ENCODE measurements around the gene ELOVL2.

The ELOVL2 gene

DNA sequence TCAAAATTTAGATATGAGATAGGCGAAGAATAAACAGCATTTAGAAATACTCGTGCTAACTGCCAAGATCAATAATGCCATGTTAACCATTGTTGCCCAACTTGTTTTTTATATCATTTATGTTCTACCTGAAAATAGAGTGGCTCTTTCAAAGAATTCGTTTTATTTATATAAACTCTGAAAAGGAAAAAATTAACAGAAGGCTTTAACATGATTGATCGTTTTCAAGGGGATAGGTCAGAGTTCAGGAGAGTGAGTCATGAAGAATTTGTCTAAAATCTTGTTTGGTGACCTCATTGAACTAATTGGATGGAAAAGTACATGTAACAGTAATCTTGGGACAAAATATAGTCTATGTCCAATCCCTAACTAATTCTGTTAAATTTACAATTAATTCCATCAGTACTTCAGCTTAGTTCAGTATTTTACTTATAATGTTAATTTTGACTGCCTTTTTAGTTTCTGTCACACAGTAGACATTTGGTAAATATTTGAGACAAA, 11.1 kb upstream of the ELOVL2 start:
- DNase-seq = no peak

DNA sequence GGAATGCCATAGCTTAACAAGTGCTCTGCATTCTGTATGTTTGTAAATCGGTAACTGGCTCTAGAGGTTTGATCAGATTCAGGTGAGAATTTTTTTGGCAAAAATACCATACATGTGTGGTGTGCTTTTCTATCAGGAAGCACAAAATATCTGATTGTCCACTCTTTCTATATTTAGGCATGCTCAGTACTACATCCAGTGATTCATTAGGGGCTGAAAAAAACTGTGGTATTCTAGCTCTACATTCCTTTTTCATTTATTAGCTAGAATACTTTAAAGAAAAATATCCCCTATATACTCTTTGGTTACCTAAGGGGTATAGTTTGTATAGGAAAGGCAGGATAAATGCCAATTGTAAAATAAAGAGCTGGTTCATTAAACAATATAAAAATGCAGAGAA, 10.6 kb upstream of the ELOVL2 start:
- no peak for DNase-seq

DNA sequence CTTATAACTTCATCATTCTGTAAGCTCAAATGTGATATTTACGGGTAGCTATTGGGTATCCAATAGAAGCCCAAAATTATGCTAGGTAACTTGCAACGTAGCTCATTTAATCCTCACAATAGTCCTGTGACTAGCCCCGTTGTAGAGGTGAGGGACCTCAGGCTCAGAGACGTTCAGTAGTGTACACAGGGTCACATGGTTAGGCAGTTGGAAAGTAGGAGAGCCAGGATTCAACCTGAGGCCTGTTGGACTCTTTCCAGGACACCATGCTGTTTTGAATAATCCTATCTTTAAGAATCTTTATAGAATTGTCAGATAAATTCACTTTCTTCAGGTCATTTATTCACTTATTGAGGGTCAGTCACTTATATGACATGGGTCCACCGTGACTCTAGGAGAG, 9.2 kb upstream of the ELOVL2 start:
- no peak for DNase-seq

DNA sequence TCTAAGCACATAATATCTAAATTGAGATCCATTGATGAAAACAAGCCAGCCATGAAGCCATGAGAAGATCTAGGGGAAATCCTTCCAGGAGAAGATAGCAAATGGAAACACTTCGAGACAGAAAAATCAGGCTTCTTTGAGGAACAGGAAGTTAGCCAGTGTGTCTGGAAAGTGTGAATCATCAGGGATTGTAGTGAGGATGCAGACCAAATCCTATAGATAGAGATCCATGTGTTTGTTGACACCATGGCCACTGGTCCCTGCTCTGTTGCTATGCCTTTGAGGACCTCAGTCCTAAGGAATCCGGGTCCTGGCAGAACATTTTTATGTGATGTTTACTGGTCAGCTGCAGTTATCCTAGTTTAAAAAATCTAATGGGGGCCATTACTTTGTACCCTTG, 6.6 kb upstream of the ELOVL2 start:
- DNase-seq = no peak

DNA sequence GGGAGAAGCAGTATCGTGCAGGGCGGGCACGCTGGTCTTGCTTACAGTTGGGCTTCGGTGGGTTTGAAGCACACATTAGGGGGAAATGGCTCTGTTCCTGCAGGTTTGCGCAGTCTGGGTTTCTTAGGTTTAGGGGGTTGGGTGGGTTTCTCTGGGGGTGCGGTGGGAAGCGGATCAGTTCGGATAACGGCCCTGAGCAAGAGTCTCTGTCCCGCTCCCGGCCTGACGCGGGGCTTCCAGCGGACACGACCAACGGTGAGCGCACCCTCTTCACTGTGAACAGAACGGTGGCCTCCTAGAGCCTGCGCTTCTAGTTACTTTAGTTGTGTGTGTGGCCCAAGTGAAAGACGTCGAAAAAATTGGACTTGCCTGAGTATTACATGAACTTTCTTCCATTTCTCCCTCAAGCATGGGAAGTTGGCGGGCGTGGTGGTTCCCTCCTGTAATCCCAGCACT, 635 bp upstream of the ELOVL2 start:
- DNase-seq = no peak

DNA sequence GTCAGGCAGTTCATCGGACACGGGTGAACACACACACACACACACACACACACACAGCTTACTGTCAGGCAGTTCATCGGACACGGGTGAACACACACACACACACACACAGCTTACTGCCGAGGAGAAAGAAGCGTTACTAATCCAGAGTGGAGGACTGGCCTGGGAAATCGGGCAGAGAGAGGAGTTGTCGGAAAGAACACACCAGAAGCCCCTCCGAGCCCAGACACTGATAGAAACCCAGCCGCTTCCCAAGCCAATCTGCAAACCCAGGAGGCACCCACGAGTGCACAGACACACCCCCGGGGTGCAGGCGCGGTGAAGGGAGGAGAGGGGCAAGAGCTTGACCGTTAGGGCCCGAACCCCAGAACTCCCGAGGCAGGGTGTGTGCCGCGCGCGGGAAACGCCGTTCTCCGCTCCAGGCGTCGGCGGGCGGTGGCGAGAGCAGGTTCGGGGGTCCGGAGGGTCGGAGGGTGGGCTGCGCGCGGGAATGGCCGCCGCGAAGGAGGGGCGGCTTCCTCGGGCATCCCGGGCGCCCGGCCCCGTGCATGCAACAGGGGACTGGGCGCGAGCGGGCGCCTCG, 636 bp downstream of the ELOVL2 start:
- no peak for DNase-seq

DNA sequence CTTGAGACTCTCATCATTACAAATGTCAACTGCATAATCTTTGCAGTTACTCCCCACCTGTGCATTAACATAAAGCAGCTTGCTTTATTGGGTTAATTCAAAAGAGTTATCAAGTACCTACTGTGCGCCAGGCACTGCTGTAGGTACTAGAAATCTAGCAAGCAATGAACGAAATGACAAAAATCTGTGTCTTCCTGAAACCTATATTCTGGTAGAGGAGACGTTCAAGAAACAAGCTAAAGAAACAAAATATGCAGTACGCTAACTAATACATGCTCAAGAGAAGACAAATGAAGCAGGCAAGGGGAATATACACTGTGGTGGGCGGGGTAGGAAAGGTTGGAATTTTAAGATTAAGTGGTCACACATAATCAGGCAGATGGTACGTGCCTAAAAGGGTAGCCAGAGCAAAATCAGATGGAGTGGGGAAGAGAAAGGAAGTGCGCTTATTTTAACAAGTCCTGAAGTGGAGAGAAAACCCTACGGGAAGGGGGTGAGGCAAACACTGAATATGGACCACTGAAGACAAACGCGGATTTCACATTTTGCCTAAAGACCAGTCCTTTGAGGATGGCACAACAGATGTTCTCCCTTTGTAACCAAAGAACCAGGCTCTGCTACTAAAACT, 1.2 kb downstream of the ELOVL2 start:
- no peak for DNase-seq

DNA sequence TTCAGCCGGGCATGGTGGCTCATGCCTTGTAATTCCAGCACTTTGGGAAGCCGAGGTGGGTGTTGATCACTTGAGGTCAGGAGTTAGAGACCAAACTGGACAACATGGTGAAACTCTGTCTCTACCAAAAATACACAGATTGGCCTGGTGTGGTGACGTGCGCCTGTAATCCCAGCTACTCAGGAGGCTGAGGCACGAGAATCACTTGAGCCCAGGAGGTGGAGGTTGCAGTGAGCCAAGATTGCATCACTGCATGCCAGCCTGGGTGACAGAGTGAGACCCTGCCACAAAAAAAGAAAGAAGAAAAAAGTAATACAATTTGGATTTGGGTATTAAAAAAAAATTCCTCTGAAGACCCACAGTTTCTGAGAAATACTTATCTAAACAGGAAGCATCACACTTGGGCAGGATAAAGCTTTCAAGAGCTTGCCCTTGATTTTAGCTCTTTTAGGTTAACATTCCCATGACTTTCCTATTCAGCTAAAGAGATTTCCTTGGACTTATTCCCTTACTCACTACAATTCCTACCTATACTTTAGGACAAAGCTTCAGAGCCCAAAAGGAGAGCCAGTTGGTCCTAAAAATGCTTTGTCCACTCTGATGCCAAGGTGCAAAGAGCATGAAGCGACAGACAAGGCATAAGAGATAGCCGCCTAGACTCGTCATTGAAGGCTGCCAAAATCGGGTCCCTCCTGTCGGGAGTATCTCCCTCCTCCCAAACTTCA, 1.9 kb downstream of the ELOVL2 start:
- DNase-seq = no peak

DNA sequence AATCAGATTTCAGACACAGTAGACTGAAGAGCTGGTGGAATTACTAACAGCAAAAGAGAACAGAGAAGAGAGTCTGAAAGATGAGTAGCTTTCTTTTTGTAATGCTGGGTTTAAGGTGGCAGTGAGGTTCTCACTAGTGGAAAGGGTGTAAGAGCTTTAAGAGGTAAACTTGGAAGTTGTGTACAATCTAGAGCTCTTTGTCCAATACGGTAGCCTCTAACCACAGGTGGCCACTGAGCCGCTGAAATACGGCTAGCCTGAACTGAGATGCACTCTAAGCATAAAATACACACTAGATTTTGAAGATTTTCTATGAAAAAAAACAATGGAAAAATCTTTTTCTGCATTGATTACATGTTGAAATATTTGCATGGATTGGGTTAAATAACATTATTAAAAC, 4.0 kb downstream of the ELOVL2 start:
- no peak for DNase-seq

DNA sequence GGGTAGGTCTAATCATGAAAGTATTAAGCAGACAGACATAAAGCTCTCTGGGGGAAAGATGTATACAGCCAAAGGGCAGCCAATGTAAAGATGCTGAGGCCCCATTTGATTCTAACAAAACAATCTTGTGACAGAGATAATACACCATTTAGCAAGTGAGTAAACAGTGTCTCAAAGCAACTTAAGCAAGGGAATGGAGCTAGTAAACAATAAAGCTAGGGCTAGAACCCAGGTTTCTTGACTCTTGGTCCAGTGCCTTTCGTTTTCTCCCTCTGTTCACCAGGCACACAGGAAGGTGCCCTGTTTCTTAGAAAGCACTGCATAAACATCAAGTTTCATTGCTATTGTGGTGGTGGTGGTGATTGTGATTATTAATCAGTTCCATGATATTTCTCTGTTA, 5.1 kb downstream of the ELOVL2 start:
- no peak for DNase-seq

DNA sequence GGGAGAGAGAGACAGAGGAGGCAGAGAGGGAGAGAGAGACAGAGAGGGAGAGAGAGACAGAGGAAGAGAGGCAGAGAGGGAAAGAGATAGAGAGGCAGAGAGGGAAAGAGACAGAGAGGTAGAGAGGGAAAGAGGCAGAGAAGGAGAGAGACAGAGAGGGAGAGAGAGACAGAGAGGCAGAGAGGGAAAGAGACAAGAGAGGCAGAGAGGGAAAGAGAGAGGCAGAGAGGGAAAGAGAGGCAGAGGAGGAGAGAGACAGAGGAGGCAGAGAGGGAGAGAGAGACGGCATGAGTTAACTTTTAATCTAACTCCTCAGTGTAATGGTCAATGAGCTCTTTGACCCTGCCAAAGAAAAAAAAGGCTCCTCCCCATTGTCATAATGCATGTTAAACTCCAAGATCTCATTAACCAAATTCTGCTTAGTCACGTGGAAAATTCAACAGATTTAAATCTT, 7.1 kb downstream of the ELOVL2 start:
- no peak for DNase-seq

DNA sequence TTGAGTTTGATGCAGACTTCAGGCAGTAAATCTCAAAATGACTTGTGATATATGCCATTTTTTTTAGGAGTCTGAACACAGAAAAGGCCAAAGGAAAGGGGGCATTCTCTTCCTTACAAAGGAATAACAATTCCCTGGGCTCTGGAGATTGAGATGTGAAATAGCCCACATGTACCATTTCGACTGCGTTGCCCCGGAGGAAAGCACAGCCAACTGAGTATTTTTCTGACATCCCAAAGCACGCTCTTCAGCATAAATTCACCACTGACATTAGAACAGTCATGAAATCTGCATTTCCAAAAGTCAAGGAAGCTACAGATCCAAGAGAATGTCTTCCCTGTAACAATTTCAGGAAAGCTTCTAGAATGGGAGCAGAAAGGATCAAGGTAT, 7.8 kb downstream of the ELOVL2 start:
- no peak for DNase-seq

DNA sequence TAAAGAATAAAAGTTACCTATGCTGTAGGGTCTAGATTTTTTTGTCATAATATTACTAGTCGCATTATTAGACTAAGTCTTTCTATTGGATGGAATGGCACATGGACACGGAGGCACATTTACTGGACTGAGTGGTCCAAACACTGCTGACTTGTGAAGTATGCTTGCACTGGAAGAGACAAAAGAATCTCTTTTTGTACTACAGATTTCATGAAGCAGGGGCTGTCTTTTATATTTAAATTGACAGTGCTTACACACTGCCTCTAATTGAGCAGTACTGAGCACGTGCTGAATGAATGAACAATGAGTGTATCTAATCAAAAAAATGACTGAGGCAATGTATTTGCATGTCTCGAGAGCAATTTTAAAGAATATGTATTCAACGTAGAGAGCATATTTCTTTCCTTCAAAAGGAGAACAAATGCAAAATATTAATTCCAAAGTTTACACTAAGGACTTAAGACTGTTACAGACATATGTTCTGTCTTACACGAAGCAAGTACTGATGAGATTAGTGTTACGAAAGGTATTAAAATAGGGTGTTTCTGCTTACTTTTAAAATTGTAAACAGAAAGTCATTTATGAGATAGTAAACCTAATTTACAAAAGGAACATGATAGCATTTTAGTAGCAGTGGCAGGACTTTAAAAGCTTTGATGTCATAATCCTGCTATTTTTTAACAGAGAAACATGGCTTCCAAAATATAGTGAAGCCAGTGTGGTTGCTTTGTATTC, 8.3 kb downstream of the ELOVL2 start:
- DNase-seq = no peak

DNA sequence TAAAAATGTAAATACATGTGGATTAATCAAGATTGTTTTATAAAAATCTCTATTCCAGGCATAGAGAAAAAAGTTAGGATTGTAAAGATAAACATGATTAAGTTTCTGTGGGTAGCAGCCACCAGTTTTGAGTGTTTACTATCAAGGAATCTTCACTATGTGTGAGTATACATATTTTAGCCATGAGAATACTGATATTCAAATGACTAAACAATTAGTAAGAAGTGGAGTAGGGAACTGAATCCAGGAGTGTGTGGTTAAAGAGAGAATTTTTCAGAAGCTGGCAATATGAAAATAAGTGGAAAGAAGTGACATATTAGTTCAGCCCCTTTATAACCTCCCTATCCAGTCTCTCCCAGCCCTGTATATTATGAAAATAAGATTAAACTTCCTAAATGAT, 10.3 kb downstream of the ELOVL2 start:
- no peak for DNase-seq

DNA sequence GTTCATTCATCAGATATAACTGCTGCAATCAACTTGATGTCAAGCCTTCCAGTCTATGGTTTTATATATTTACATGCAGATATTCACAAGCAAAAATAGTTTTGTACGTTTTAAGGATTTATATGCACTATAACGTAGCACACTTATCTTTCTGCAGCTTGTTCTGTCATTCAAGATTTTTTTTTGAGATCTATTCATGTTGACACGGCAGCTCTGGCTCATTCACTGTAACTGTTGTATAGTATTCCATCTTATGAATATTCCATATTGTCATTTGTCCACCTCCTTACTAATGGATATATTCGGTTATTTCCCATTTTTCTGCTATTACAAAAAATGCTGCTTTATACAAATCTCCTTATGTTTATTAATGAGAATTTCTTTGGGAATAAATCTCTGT, 13.2 kb downstream of the ELOVL2 start:
- no peak for DNase-seq

DNA sequence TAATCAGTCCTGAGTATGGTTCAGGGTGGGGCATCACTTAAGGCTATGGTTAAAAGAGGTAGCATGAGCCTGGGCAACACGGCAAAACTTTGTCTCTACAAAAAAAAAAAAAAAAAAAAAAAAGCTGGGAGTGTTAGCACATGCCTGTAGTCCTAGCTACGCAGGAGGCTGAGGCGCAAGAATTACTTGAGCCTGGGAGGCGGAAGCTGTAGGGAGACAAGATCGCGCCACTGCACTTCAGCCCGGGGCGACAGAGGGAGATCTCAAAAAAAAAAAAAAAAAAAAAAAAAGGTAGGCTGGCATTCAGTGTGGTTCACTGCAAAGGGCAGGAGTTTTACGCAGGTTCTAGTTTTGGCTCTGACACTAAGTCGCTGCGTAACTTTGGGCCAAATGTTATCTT, 15.1 kb downstream of the ELOVL2 start:
- no peak for DNase-seq

DNA sequence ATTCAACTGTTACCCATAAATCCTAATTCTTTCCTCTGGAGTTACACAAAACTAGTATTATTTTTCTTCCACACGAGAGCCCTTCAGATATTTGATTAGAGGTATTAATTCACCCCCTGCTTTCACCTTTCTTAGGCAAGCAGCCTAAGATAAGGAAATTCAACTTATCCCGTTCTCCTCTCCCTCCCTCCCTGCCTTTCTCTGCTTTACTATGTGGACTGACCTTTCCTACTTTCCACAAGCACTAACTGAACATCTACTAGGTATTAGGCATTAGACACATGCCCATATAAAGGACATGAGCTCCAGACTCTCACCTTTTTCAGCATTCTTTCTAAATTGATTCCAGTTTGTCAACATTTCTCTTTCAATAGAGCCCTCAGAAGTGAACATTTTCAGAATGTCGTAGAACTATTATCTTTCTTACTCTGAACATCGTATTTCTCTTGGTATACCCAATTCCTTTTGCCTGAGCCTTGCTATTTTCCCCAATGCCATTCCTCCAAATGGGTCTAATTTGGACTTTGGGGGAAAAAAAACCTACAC, 16.5 kb downstream of the ELOVL2 start:
- no peak for DNase-seq

DNA sequence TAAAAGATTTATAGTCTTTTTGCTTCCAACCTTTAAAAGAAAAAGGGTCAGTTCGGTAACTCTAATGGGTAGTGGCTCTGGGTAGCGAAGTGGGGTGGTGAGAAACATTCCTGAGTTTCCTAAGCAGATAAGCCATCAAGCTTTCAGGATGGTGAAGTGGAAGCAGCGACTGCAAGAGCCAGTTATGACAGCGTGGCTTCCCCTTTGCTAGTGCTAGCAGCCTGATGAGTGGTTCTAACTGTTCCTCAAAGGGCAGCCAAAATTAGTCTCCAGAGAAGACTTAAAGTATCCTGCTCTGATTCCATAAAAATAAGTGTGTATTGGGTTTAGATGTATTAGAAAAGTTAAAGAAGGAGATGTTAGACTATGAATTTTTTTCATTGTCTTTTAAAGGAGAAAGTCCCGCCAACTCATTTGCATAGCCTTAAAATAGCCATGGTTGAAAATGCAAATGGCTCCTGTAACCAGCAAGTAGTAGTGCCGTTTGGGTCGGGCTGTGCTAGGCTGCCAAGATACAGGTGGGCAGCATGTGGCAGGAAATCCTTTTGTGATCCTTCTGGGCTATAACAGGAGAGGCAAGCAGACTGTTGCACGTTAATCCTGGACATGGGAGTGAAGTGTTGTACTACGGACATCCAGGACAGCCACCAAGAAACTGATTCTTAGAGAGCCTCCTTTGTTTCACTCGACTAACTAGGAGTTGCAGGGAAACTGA, 18.0 kb downstream of the ELOVL2 start:
- no peak for DNase-seq

DNA sequence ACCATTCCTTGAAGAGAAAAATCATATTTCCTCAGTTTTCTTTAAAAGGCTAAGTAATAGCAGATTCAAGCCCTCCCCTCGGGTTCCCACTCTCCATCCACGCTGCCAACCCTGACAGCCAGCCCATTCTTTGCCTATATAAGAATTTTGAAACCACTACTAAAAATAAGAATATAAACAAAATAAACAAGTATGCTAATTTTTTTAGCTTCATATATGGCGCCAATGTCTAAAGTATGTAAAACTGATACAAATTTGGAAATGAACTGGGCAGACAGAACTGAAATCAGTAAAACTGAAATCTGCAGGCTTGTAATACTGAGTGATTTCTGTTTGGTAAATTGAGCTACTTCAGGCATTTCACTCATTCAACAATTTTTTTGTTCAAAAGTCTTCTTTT, 19.0 kb downstream of the ELOVL2 start:
- DNase-seq = no peak

DNA sequence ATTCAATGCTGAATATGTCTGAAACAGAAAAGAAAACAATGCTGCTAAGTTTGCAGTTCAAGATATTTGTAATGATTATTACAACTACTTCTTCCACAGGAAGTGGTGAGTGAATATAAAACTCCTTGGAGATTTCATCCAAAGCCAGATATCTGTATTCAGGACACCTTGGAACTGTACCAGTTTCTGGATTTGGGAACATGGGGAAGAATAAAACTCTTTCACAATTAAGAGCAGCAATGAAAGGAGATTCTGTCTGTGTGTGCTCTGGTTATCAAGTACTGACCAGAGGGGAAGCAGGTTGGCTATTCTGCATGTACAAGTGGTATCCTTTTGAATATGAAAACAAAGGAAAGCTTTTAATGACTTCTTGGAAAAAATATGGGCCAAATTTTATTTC, 21.1 kb downstream of the ELOVL2 start:
- no peak for DNase-seq

DNA sequence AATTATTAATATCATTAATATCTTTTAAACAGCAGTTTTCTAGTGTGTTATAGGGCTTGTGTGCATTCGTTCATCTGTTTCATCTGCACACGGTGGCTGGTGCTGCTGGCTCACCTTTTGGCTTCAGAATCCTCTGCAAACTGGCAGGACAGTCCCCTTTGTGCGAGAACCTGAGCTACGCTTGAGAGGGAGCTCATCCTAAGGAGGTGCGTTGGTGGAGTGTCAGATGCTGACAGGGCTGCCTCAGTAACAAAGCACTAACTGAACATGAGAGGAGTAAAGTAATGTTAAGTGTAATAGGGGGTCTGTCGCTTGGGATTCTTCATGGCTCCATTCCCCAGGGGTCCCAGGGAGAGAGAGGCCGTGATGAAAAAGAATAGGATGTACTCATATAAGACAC, 22.4 kb downstream of the ELOVL2 start:
- DNase-seq = no peak

DNA sequence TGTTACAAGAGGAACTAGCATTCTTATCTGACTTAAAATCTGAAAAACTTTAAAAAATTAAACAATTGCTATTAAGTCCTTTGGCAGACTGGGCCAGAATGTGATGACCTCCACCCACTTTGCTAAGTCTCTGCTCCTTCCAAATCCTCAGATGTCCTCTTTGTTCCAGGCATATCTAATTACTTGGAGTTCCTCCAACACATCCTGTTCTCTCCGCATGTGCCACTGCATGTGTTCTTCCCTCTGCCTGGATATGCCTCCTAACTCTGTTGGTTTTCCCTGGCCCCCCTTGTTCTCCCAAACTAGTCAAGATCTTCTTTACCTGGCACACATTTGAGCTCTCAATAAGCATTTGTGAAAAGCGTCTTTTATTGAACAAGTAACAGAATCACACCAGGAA, 23.1 kb downstream of the ELOVL2 start:
- no peak for DNase-seq

DNA sequence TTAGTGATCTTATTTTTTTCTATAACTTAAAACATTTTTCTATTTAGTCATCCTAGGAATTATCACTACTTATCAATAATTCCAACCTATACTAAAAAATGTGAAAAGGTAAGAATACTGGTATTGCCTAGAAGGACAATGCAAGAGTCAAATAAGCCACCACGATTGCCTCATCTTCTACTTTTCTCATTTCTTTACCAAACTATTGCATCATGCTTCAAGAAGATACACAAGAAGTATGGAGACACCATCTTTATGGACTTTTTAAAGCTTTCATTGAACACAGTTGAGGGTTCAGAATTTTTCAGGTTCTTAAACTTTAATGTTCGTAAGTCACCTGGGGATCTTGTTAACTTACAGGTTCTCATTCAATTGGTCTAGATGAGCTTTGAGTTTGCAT, 25.9 kb downstream of the ELOVL2 start:
- no peak for DNase-seq
